Measurements from ENCODE around the gene DNPEP.

DNPEP gene

DNA sequence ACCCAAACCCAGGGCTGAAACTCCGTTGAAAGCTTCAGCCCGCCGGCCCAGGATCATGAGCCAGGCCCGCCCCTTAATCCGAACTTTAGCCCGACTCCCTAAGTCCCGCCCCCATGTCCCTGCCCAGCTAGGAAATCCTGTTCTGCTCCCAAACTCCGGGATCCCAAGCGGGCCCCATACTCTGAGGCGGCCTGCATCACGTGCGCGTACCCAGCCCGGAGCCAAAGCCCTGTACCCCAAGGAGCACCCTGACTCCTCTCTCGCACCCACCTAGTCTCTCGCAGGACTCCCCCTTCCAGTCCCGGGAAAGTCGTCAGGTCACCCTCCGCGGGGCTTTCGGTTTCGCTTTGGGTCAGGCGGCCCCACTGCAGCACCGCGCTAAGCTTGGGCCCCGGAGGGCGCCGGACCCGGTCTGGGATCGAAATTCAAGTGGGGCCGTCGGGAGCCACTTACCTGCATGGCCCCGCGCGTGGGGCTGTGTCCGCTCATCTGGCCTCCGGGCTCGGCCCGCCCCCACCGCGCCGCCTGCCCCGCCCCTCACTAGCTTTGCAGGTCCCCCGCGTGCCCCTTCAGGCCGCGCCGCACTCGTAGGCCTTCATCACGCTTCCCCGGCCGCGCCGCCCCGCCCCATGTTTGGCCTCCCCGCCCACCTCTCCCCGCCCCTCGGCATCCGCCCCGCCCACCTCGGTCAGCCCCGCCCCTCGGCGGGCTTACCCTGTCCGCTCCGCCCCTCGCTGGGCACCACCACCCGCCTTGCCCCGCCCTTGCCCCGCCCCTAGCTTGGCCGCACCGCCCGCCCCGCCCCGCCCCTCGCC, at the start of gene DNPEP:
DNPEP (minus strand) TSS at position 607 of the 815 bp plus-strand sequence; CDS start at position 489, 118 bp downstream.
- DNase-seq (ENCODE audit: low spot score), result no peak

DNA sequence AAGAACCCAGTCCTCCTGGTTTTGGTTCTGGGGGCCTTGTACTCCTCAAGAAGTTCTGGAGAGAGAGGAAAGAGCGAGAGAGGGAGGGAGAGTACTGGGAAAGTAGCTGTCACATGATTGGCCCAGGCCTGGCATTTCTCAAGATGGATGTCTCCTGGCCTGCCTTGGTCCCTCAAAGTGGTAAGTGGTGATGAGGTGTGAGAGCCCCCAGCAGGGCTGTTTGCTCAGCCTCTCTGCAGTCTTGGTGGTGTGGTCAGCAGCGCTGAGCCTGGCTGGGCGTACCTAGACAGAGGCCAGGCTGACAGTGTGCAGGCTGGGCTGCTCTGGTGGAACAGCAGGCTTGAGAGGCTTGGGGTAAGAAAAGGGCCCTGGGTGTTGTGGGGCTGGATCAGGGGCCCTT, 49.4 kb upstream of the DNPEP start:
- no peak for DNase-seq (ENCODE audit: low spot score)

DNA sequence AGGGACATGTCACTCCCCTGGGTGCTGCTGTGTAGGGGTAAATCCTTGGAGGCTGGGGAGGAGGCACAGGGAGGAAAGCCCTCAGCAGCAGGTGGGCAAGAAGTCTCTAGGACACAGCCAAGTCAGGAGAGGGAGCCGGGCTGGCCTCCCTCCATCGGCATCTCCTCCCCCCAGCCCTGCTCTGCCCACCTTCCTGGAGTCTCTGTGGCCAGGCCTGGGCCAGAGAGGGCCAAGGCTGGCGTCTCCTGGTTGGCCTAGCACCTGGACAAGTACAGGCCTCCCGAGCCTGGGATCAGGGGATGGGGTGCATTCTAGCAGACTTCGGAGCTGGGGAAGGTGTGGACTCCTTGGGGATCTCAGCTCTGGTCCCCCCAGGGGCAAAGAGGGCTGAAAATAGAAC, 48.8 kb upstream of the DNPEP start:
- DNase-seq (ENCODE audit: low spot score), result no peak

DNA sequence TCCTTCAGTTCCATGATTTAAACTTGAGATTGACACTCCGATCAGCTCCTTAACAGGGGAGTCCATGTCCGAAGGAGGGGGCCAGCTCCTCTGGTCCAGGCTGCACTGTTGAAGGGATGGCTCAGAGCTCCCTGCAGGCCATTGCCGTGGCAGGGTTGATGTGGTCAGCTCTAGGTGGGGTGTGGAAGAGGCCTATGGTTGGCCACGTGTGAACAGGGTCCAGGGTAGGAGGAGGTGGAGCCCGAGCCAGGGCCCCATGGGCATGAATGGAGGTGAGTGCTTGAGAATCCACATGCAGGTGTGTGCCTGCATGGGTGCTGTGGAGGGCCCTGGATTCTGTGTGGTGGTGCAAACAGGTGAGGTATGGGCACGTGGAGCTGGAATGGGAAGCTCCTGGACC, 48.0 kb upstream of the DNPEP start:
- DNase-seq (ENCODE audit: low spot score), result no peak

GRCh38 chr2:219434718-219435525, 47.2 kb upstream of the DNPEP start, which contains the start of gene SPEG:
TSS of gene SPEG (plus strand) at chr2:219434843. CDS start at chr2:219434978, 135 bp downstream.
- DNase-seq (ENCODE audit: low spot score), result no peak

- no peak for DNase-seq (ENCODE audit: low spot score)
Measured at GRCh38 chr2:219434468-219434717, 46.7 kb upstream of the DNPEP start.

DNA sequence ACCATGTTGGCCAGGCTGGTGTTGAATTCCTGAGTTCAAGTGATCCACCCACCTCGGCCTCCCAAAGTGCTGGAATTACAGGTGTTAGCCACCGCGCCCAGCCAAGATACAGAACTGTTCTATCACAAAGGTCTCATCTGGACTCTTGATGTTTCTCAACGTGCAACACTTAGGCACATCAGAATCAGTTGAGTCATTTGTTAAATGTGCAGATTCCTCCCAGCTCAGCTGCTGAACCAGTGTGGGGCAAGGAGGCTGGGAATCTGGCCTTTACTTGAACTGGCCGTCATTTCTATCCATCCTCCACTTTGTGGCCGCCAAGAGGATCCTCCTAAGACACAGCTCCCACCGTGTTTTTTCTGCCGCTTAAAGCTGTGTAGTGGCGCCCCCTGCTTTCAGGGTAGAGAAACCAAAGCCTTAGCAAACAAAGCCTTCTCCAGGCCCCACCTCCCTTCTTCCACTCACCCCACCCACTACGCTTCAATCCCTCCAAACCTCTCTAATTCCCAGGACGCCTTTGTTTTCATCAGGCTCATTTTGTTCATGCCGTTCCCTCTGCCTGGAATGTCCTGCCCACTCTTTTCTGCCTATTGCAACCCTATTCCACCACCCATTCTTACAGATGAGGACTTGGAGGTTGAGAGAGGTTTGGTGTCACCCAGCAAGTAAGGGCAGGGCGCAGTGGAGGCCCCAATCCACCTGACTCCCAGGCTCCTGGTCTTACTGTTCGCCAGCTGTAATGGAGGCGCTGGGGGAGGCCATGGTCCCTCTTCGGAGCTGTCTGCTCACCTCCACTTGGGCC, 46.2 kb upstream of the DNPEP start:
- no peak for DNase-seq (ENCODE audit: low spot score)

DNA sequence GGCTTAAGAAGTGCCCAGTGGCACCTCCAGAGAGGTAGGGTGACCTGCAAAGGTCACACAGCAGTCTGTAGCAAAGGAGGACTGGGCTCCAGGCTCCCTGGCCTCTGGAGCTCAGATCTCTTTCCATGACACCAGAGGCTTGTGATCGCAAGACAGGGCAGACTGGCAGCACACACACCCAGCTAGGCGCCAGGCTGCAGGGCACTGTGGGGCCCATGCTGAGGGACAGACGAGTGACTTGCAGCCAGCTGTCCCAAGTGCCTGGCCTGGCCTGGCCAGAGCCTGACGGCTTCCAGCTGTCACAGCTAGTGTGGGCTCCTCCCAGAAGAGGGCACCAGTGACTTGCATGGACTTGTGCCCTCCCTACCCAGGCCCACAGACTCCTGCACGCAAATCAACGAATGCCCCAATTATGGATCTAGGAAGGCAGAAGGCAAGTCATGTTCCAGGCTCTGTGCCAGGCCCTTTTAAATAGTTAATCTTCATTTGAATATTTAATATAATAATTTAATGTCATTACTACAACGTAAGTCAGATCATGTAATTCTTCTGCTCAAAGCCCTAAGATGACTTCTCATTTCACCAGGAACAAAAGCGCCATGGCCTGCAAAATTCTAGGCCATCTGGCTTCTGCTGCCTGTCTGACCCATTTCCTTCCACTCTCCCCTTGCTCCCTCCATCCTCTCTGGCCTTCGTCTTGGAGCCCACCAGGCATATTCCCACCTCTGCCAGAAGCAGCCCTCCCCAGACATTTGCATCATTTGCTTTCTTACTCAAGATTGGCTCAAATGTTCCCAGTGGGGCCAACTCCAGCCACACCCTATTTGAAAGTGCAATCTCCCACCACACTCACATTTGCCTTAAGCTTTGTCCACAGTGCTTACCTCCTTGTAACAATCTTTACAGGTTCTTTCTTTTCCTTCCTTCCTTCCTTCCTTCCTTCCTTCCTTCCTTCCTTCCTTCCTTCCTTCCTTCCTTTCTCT, 43.2 kb upstream of the DNPEP start:
- DNase-seq (ENCODE audit: low spot score), result no peak

GRCh38 chr2:219429958-219430606, 42.4 kb upstream of the DNPEP start:
- no peak for DNase-seq (ENCODE audit: low spot score)

- no peak for DNase-seq (ENCODE audit: low spot score)
Measured at GRCh38 chr2:219428469-219428868, 40.8 kb upstream of the DNPEP start.

DNA sequence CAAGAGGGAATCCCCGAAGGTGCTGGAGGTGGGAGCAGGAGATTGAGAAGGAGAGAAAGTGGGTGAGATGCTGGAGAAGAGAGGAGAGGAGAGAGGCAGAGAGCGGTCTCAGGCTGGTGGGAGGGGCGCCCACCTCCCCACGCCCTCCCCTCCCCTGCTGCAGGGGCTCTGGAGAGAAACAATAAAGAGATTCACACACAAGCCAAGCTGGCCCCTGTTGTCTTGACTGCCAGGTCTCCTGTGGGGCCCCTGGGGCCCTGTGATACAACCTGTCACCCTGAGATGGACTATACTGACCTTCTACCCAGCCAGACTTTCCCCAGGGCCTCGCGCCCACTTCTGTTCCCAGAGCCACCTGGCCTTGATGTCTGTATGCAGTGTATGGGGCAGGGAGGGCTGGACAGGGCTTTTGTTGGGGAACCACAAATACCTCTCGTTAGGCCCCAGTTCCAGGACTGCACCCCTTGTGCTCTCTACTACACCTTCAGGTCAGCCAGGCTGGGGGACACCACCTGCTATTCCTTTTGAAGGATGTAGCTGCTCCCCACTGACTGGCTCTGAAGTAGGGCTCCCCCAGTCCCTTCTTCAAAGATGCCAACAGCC, 38.9 kb upstream of the DNPEP start:
- no peak for DNase-seq (ENCODE audit: low spot score)

GRCh38 chr2:219426068-219426443, 38.3 kb upstream of the DNPEP start:
- DNase-seq (ENCODE audit: low spot score), result no peak

- DNase-seq (ENCODE audit: low spot score), result no peak
Measured at GRCh38 chr2:219425238-219426067, 37.7 kb upstream of the DNPEP start.

GRCh38 chr2:219423652-219424377, 36.1 kb upstream of the DNPEP start:
- DNase-seq (ENCODE audit: low spot score), result no peak

DNA sequence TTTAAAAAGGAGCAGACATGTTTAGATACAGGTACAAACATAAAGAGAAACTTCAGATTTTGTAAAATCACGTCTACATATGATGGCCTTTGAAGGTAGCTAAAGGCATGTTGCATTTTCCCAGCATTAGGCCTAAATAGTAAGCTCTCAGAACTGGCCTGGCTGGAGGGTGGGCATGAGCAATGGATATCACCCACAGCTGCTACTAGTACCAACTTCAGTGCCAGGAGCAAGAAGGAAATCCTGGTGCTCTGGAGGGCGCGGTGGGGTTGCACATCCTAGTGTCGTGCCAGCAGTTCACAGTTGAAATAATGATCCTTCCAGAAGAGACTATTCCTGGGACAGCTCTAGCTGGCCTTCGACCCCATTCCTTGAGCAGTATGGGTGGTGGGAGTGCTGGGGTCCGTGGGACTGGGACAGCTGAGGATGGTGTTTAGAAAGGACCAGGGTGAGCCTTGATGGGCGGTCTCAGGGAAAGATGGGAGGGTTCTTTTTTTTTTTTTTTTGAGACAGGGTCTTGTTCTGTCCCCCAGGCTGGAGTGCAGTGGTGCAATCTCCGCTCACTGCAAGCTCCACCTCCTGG, 35.3 kb upstream of the DNPEP start:
- DNase-seq (ENCODE audit: low spot score), result no peak

DNA sequence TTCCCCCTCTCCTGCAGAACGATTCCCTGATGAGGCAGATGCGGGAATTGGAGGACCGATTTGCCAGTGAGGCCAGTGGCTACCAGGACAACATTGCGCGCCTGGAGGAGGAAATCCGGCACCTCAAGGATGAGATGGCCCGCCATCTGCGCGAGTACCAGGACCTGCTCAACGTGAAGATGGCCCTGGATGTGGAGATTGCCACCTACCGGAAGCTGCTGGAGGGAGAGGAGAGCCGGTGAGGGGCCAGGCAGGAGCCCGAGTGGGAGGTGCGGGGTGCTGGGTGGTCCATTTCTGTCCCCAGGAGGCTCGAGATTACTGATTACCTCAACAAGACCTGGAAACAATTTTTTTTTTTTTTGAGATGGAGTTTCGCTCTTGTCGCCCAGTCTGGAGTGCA, 33.6 kb upstream of the DNPEP start:
- no peak for DNase-seq (ENCODE audit: low spot score)

- no peak for DNase-seq (ENCODE audit: low spot score)
Measured at GRCh38 chr2:219420687-219421086, 33.0 kb upstream of the DNPEP start.
